Adrenal gland (tissue), 12 donors: Measurements from ENCODE around the gene TMEM79. TPM values are rescaled to one million over a fixed set of nuclear protein-coding genes. Genes with fewer than 3 reads are reported as not detected.
"Not testable (repeated sequence)": the region's sequence is repeated elsewhere in the genome, so short reads cannot be mapped to it uniquely, and the experiment has no call there.

Experiments used
- DNase-seq, 7 donors: peaks; one replicate each; pipeline ENCODE4 v3.0.0-alpha.2; 2019 to 2020
- H3K27ac ChIP-seq, 5 donors: fragments of 200-600 bp; sonication (generic) in 4 of 5; 1 replicate in 3 of 5; 2 replicates in 2 of 5; pipeline versions ENCODE4 v1.5.1 to v1.8.0; 2016 to 2020; ENCODE audit warnings: mild to moderate bottlenecking in 1 of 5
- H3K27me3 ChIP-seq: fragments of 200-600 bp; 2 replicates; pipeline ENCODE4 v1.8.0; 2021
- H3K36me3 ChIP-seq, 2 donors: fragments of 200-600 bp; replicated peaks in 1 of 2; 1 replicate in 1 of 2; 2 replicates in 1 of 2; pipeline versions ENCODE4 v1.5.1 to v1.8.0; 2018 to 2022
- H3K4me1 ChIP-seq, 2 donors: fragments of 200-600 bp; replicated peaks in 1 of 2; 1 replicate in 1 of 2; 2 replicates in 1 of 2; pipeline versions ENCODE4 v1.5.1 to v1.8.0; 2018 to 2021
- H3K4me3 ChIP-seq, 4 donors: fragments of 200-600 bp; sonication (generic) in 3 of 4; one replicate each; pipeline ENCODE4 v1.5.1; 2016 to 2018
- H3K9me3 ChIP-seq, 3 donors: fragments of 200-600 bp; sonication (generic) in 1 of 3; replicated peaks in 1 of 3; 1 replicate in 2 of 3; 2 replicates in 1 of 3; pipeline versions ENCODE4 v1.5.1 to v1.8.0; 2016 to 2021
- POLR2A ChIP-seq, 2 donors: fragments of 450-650 bp; IDR thresholded peaks; one replicate each; pipeline ENCODE4 v1.6.1; 2017; ENCODE audit warnings: antibody characterized with exemption in 2 of 2, mild to moderate bottlenecking in 2 of 2, moderate library complexity in 1 of 2
- WGBS, 4 donors: extraction: QIAGEN DNeasy Blood & Tissue Kit in 2 of 4; methylation state at CpG; one replicate each; pipeline versions ENCODE4 v1.1.5 to v1.1.7; 2013 to 2017; 5-methylcytosine and 5-hydroxymethylcytosine counted together
- intact Hi-C, 2 donors: fragments of 100-400 bp; cut with DNase I; formaldehyde crosslinking; loops; one replicate each; pipeline versions ENCODE4 v1.14.1 to v1.15.0; 2022 to 2023
- polyA plus RNA-seq, 3 donors: library from polyadenylated mRNA; stranded (reverse); fragments of 200-250 nt in 2 of 3; fragments of 350-450 nt in 1 of 3; fragmentation: Illumina TruSeq in 1 of 3; extraction: RNeasy Lipid Tissue Mini Kit (QIAGEN cat#74804) in 1 of 3; gene quantifications; one replicate each; pipeline ENCODE4 v1.2.3, GENCODE V29; 2013 to 2014
- total RNA-seq, 9 donors: library from RNA; depleted of rRNA in 4 of 9; stranded (reverse); fragments of >200 nt in 4 of 9; fragments of 120-200 nt in 1 of 9; fragmentation: NEBNext Ultra II Directional in 1 of 9; extraction: Animal tissue kit (Norgen Biotek cat#: 25700) in 1 of 9; gene quantifications; one replicate each; pipeline versions ENCODE4 v1.1.0 to v1.2.4, GENCODE V29; 2013 to 2023
- TF ChIP-seq, protein P1 (sequence below), 6 experiments: fragments of 450-650 bp in 4 of 6; fragments of 200-600 bp in 2 of 6; sonication (generic) in 1 of 6; IDR thresholded peaks; 1 replicate in 5 of 6; 2 replicates in 1 of 6; pipeline versions ENCODE4 v1.5.1 to v1.8.0; 2016 to 2021; ENCODE audit warnings: antibody characterized with exemption in 6 of 6, mild to moderate bottlenecking in 2 of 6, moderate library complexity in 1 of 6
- donor health status: healthy with polysubstance abuse.
- donor health status: Bipolar disorder and iron deficiency.
- donor health status: DM: yes; HTN: yes; CAD: no.
- donor health status: DM: no; HTN: no; CAD: no.
- donor health status: DM: no; HTN: no; CAD: no.
- donor health status: DM: yes; HTN: yes; CAD: no.

TMEM79 gene
- total and polyA plus RNA-seq, 12 donors: 1.0 to 6.3 (median 3.1) TPM

DNA sequence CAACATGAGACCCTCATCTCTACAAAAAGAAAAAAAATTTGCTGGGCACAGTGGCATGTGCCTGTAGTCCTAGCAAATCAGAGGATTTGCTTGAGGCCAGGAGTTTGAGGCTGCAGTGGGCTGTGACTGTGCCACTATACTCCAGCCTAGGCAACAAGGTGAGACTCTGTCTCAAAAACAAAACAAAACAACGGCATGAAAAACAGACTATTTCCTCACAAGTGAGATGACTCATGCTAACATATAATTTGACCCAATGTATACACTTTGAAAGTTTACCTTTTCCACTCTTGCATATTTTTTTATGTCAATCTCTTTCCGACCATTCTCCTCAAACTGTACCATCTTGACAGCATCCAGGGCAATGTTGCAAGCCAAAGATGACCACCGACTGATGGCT is 36.4 kb downstream of the TMEM79 start:
- H3K36me3 ChIP-seq: peaks cover 0 to 96% of the 10 kb centered on the region in 2 donors
- H3K4me1 ChIP-seq: no peaks in the 10 kb centered on the region

DNA sequence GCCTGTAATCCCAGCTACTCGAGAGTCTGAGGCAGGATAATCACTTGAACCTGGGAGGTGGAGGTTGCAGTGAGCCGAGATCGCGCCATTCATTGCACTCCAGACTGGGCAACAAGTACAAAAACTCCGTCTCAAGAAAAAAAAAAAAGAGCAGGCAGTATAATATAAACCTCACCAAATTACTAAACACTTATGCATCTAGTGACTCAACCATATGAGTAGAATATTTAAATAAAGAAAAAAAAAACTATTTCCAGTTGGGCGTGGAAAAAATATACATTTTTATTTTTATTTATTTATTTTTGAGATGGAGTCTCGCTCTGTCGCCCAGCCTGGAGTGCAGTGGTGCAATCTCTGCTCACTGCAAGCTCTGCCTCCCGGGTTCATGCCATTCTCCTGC is 39.1 kb downstream of the TMEM79 start:
- DNase-seq, H3K4me1 ChIP-seq, intact Hi-C loops, H3K9me3 ChIP-seq, H3K4me3 ChIP-seq, H3K27ac ChIP-seq, H3K27me3 ChIP-seq: not testable (repeated sequence)
- WGBS, 4 donors: 92 to 97% (median 93%) methylated on average over 9 of the region's 9 CpGs
- H3K36me3 ChIP-seq: peaks cover 0 to 80% of the 10 kb centered on the region in 2 donors

More for the DNA sequence above, 36.4 kb downstream of the TMEM79 start:
- WGBS, 4 donors: 72 to 84% (median 78%) methylated on average over 3 of the region's 3 CpGs
- TF ChIP-seq POLR2A (IDR thresholded peaks at IDR 0.05): no peak
- TF ChIP-seq, protein P1, sequence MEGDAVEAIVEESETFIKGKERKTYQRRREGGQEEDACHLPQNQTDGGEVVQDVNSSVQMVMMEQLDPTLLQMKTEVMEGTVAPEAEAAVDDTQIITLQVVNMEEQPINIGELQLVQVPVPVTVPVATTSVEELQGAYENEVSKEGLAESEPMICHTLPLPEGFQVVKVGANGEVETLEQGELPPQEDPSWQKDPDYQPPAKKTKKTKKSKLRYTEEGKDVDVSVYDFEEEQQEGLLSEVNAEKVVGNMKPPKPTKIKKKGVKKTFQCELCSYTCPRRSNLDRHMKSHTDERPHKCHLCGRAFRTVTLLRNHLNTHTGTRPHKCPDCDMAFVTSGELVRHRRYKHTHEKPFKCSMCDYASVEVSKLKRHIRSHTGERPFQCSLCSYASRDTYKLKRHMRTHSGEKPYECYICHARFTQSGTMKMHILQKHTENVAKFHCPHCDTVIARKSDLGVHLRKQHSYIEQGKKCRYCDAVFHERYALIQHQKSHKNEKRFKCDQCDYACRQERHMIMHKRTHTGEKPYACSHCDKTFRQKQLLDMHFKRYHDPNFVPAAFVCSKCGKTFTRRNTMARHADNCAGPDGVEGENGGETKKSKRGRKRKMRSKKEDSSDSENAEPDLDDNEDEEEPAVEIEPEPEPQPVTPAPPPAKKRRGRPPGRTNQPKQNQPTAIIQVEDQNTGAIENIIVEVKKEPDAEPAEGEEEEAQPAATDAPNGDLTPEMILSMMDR (IDR thresholded peaks at IDR 0.05): no peak
- Histone ChIP-seq H3K4me3 (no peak overlapping the region), H3K27ac (no peak overlapping the region), H3K27me3 (no peaks in the 10 kb centered on the region), H3K9me3 (no peaks in the 10 kb centered on the region)
- intact Hi-C loops: no loop called here
- DNase-seq: no peak

DNA sequence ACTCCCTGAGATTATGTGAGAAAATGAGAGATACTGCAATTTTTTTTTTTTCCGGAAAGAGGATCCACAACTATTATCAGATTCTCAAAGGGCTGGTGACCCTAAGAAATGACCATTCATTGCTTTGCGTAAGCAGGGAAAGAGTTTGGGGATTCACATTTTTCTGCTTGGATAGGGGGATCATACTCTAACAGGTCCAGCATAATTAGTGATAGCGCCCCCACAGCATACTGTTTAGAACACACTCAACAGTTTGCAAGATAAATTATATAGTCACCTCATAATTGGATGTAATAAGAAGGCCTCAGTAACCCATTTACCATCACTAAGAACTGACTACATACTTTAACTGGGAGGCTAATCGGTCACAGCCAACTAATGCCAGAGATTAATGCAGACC is 52.1 kb downstream of the TMEM79 start:
- Histone ChIP-seq H3K9me3 (no peaks in the 10 kb centered on the region), H3K36me3 (peaks cover 0 to 46% of the 10 kb centered on the region in 2 donors), H3K27me3 (no peaks in the 10 kb centered on the region), H3K4me3 (peak overlapping the region in 1 of 4 donors; percentile 82), H3K27ac (no peak overlapping the region), H3K4me1 (peaks cover 15 to 22% of the 10 kb centered on the region in 2 donors)
- 69 to 77% (median 73%) methylated on average over 4 of the region's 4 CpGs for WGBS, 4 donors
- TF ChIP-seq POLR2A (IDR thresholded peaks at IDR 0.05): no peak
- TF ChIP-seq, protein P1 (IDR thresholded peaks at IDR 0.05): no peak
- intact Hi-C loops: no loop called here
- no peak for DNase-seq

DNA sequence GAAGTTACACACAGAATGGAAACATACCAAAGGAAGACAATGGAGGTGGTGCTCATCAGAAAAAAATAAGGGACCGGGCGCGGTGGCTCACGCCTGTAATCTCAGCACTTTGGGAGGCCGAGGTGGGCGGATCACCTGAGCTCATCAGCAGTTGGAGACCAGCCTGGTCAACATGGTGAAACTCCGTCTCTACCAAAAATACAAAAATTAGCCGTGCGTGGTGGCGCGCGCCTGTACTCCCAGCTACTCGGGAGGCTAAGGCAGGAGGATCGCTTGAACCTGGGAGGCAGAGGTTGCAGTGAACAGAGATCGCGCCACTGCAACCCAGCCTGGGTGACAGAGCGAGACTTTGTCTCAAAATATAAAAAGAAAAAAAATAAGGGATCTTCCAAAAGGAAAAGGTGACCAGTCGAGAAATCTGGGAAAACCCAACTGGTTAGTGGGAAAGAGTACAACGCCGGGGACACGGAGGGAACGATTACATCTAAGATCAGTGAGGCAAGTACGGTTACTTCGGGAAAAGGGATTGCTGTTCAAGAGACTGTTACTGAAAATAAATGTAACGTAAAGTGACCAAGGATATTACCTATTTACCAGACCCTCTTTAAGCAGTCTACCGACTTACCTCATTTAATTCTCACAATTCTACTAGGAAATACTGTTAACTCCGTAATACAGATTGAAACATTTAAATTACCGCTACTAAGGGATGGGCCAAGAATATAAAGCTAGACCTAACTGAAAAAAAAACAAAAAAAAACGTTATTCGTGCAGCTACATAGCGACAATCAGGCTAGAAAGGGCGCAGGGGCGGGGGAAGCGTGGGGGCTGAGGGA is 53.1 kb downstream of the TMEM79 start:
- Histone ChIP-seq H3K27me3 (no peaks in the 10 kb centered on the region), H3K4me1 (peaks cover 15 to 22% of the 10 kb centered on the region in 2 donors), H3K27ac (peak overlapping the region in 4 of 5 donors; percentile 76 to 85 (median 82)), H3K4me3 (peak overlapping the region; percentile 60 to 95 (median 86)), H3K9me3 (no peaks in the 10 kb centered on the region), H3K36me3 (peaks cover 0 to 35% of the 10 kb centered on the region in 2 donors)
- intact Hi-C loops: no loop called here
- no peak for TF ChIP-seq POLR2A (IDR thresholded peaks at IDR 0.05)
- peak in 2 of 7 donors; percentile 17 to 62 for DNase-seq
- WGBS, 4 donors: 32 to 43% (median 36%) methylated on average over 34 of the region's 34 CpGs

DNA sequence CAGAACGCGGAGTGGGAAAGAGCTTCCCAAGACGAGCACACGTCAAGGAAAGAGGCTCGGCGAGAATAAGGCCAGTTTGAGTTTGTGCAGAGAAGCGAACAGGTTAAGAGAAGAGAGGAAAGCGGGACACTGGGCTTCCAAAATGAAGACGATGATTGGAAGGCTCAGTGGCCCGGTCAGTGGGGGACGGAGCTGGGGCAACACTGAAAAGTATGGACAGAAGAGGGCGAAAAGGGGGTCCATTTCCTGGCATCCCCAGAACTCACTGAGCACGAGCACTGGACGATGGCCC is 53.7 kb downstream of the TMEM79 start:
- Histone ChIP-seq H3K4me3 (peak overlapping the region; percentile 60 to 95 (median 86)), H3K27ac (peak overlapping the region in 4 of 5 donors; percentile 76 to 85 (median 82)), H3K36me3 (peaks cover 0 to 30% of the 10 kb centered on the region in 2 donors), H3K4me1 (peaks cover 15 to 22% of the 10 kb centered on the region in 2 donors), H3K9me3 (no peaks in the 10 kb centered on the region), H3K27me3 (no peaks in the 10 kb centered on the region)
- WGBS, 4 donors: 0 to 1% (median 0%) methylated on average over 12 to 14 of the region's 14 CpGs
- intact Hi-C loops: no loop called here
- TF ChIP-seq, protein P1 (IDR thresholded peaks at IDR 0.05): no peak
- TF ChIP-seq POLR2A (IDR thresholded peaks at IDR 0.05): no peak
- DNase-seq: no peak
